ENCODE data around the gene CACNG8. TPM values are rescaled to one million over a fixed set of nuclear protein-coding genes. Genes with fewer than 3 reads are reported as not detected.

Gene CACNG8
- polyA plus RNA-seq, 3 donors = 0.05 TPM; not detected in 2

- intact Hi-C loops (cut with micrococcal nuclease) = no loop called here
- H3K9ac ChIP-seq (ENCODE audit: insufficient read depth, low read length, poor library complexity, severe bottlenecking) = no peak overlapping the region
- peaks cover 5 to 8% of the 10 kb centered on the region in 2 donors for H3K4me1 ChIP-seq (ENCODE audit: control insufficient read depth in 1 of 2, insufficient read depth in 2 of 2, low read length in 2 of 2)
- Mint-ChIP-seq H3K27me3 (ENCODE audit: low read depth in 3 of 3) (peaks cover 62 to 83% (median 68%) of the 10 kb centered on the region in 3 donors), H3K4me3 (peak overlapping the region in 1 of 2 donors; percentile 88), H3K9me3 (peaks cover 0 to 15% (median 9%) of the 10 kb centered on the region in 7 donors), H3K4me1 (peaks cover 5% of the 10 kb centered on the region), H3K36me3 (peaks cover 5 to 7% of the 10 kb centered on the region in 2 donors), H3K27ac (no peak overlapping the region)
- 23% methylated on average over 41 of the region's 43 CpGs for WGBS (ENCODE audit: insufficient coverage)
- DNase-seq = no peak
- H3K9me3 ChIP-seq (replicated peaks in 1 of 2; ENCODE audit: control insufficient read depth in 1 of 2, insufficient read depth in 1 of 2, low read length in 2 of 2) = peaks cover 0 to 7% of the 10 kb centered on the region in 2 donors
- H3K27ac ChIP-seq (ENCODE audit: low read depth in 1 of 2, low read length in 2 of 2) = no peak overlapping the region
- no peaks in the 10 kb centered on the region for H3K79me2 ChIP-seq (ENCODE audit: insufficient read depth, low read length)
- TF ChIP-seq CTCF (IDR thresholded peaks at IDR 0.05) = no peak
- no peak overlapping the region for H3K4me3 ChIP-seq (replicated peaks in 1 of 3; ENCODE audit: low read depth in 2 of 3, low read length in 3 of 3)
- H2AFZ ChIP-seq (ENCODE audit: insufficient read depth, low read depth, low read length, poor library complexity, severe bottlenecking) = no peak overlapping the region
- no peak overlapping the region for H3K4me2 ChIP-seq (replicated peaks; ENCODE audit: extremely low read depth, low read length, poor library complexity, severe bottlenecking)
- H3K27me3 ChIP-seq (ENCODE audit: control insufficient read depth in 2 of 2, insufficient read depth in 2 of 2, low read length in 2 of 2) = peaks cover 26 to 64% of the 10 kb centered on the region in 2 donors
- no peaks in the 10 kb centered on the region for H3K36me3 ChIP-seq (replicated peaks in 1 of 2; ENCODE audit: control insufficient read depth in 1 of 2, insufficient read depth in 2 of 2, low read length in 2 of 2)
- no peaks in the 10 kb centered on the region for H4K20me1 ChIP-seq (ENCODE audit: insufficient read depth, low read length)
Measured at GRCh38 chr19:53992815-53993214, 30.1 kb downstream of the CACNG8 start.

- no peak overlapping the region for H3K4me3 ChIP-seq (replicated peaks in 1 of 3; ENCODE audit: low read depth in 2 of 3, low read length in 3 of 3)
- Mint-ChIP-seq H3K27me3 (ENCODE audit: low read depth in 3 of 3) (peaks cover 63 to 89% (median 72%) of the 10 kb centered on the region in 3 donors), H3K36me3 (peaks cover 5 to 7% of the 10 kb centered on the region in 2 donors), H3K4me1 (peaks cover 5% of the 10 kb centered on the region), H3K4me3 (peak overlapping the region in 1 of 2 donors; percentile 73), H3K9me3 (peaks cover 0 to 15% (median 9%) of the 10 kb centered on the region in 7 donors), H3K27ac (peak overlapping the region in 1 of 7 donors; percentile 28)
- DNase-seq = no peak
- H3K27me3 ChIP-seq (ENCODE audit: control insufficient read depth in 2 of 2, insufficient read depth in 2 of 2, low read length in 2 of 2) = peaks cover 29 to 69% of the 10 kb centered on the region in 2 donors
- TF ChIP-seq CTCF (IDR thresholded peaks at IDR 0.05) = no peak
- no peak overlapping the region for H3K9ac ChIP-seq (ENCODE audit: insufficient read depth, low read length, poor library complexity, severe bottlenecking)
- no peaks in the 10 kb centered on the region for H3K36me3 ChIP-seq (replicated peaks in 1 of 2; ENCODE audit: control insufficient read depth in 1 of 2, insufficient read depth in 2 of 2, low read length in 2 of 2)
- WGBS (ENCODE audit: insufficient coverage) = 92% methylated on average over 2 of the region's 3 CpGs
- peaks cover 5 to 8% of the 10 kb centered on the region in 2 donors for H3K4me1 ChIP-seq (ENCODE audit: control insufficient read depth in 1 of 2, insufficient read depth in 2 of 2, low read length in 2 of 2)
- no peaks in the 10 kb centered on the region for H4K20me1 ChIP-seq (ENCODE audit: insufficient read depth, low read length)
- no peak overlapping the region for H3K4me2 ChIP-seq (replicated peaks; ENCODE audit: extremely low read depth, low read length, poor library complexity, severe bottlenecking)
- peaks cover 0 to 7% of the 10 kb centered on the region in 2 donors for H3K9me3 ChIP-seq (replicated peaks in 1 of 2; ENCODE audit: control insufficient read depth in 1 of 2, insufficient read depth in 1 of 2, low read length in 2 of 2)
- no peak overlapping the region for H2AFZ ChIP-seq (ENCODE audit: insufficient read depth, low read depth, low read length, poor library complexity, severe bottlenecking)
- H3K79me2 ChIP-seq (ENCODE audit: insufficient read depth, low read length) = no peaks in the 10 kb centered on the region
- intact Hi-C loops (cut with micrococcal nuclease) = no loop called here
- no peak overlapping the region for H3K27ac ChIP-seq (ENCODE audit: low read depth in 1 of 2, low read length in 2 of 2)
Measured at GRCh38 chr19:53993448-53993847, 30.7 kb downstream of the CACNG8 start.

Measured in CD14-positive monocyte (primary cell).